ENCODE data around the gene PPP2R5C. TPM values are rescaled to one million over a fixed set of nuclear protein-coding genes. Genes with fewer than 3 reads are reported as not detected.

Gene PPP2R5C
- polyA plus RNA-seq, 1 donor from 2014 or later: 111 TPM

GRCh38 chr14:101739446-101740141 is 21.9 kb upstream of the PPP2R5C start:
- no peaks in the 10 kb centered on the region for H4K20me1 ChIP-seq (ENCODE audit: insufficient read depth)
- TF ChIP-seq EZH2 (IDR thresholded peaks at IDR 0.05; ENCODE audit: borderline replicate concordance, insufficient read depth, low read length, poor library complexity, severe bottlenecking): no peak
- TF ChIP-seq MXI1 (conservative IDR thresholded peaks at IDR 0.05; ENCODE audit: poor library complexity, severe bottlenecking): no peak
- no peak for TF ChIP-seq REST (IDR thresholded peaks at IDR 0.05; ENCODE audit: borderline replicate concordance)
- TF ChIP-seq TAF1 (IDR thresholded peaks at IDR 0.05; ENCODE audit: low read depth): no peak
- TF ChIP-seq EP300 (conservative IDR thresholded peaks at IDR 0.05; ENCODE audit: poor library complexity, severe bottlenecking): no peak
- no peak for TF ChIP-seq POLR2AphosphoS5 (IDR thresholded peaks at IDR 0.05)
- no peak for TF ChIP-seq SMC3 (conservative IDR thresholded peaks at IDR 0.05; ENCODE audit: poor library complexity)
- TF ChIP-seq CTCF (IDR thresholded peaks at IDR 0.05; ENCODE audit: poor library complexity, severe bottlenecking): no peak
- TF ChIP-seq RAD21 (conservative IDR thresholded peaks at IDR 0.05): no peak

GRCh38 chr14:101740981-101741380 is 20.5 kb upstream of the PPP2R5C start:
- TF ChIP-seq EP300 (conservative IDR thresholded peaks at IDR 0.05; ENCODE audit: poor library complexity, severe bottlenecking) (no peak), SMC3 (conservative IDR thresholded peaks at IDR 0.05; ENCODE audit: poor library complexity) (no peak), CTCF (IDR thresholded peaks at IDR 0.05; ENCODE audit: poor library complexity, severe bottlenecking) (no peak), POLR2AphosphoS5 (IDR thresholded peaks at IDR 0.05) (no peak), MXI1 (conservative IDR thresholded peaks at IDR 0.05; ENCODE audit: poor library complexity, severe bottlenecking) (no peak), RAD21 (conservative IDR thresholded peaks at IDR 0.05) (no peak)
- Histone ChIP-seq H3K9ac (ENCODE audit: low read length) (no peak overlapping the region), H3K36me3 (ENCODE audit: insufficient read depth, low read length) (no peaks in the 10 kb centered on the region), H3K4me3 (ENCODE audit: low read length) (no peak overlapping the region), H4K20me1 (ENCODE audit: insufficient read depth) (no peaks in the 10 kb centered on the region), H3K27me3 (ENCODE audit: insufficient read depth, low read depth, low read length) (no peaks in the 10 kb centered on the region), H3K79me2 (replicated peaks; ENCODE audit: insufficient read depth, low read length) (no peaks in the 10 kb centered on the region), H3K9me2 (ENCODE audit: insufficient read depth, low read length) (no peaks in the 10 kb centered on the region), H2AFZ (ENCODE audit: low read depth, low read length) (no peak overlapping the region), H3K4me2 (ENCODE audit: low read length) (no peak overlapping the region), H3K9me3 (ENCODE audit: low read length) (peaks cover 4% of the 10 kb centered on the region), H3F3A (ENCODE audit: insufficient read depth, low read length, poor library complexity, severe bottlenecking) (no peaks in the 10 kb centered on the region), H3K27ac (ENCODE audit: low read length) (no peak overlapping the region)

More at GRCh38 chr14:101739446-101740141, 21.9 kb upstream of the PPP2R5C start:
- no peaks in the 10 kb centered on the region for H3F3A ChIP-seq (ENCODE audit: insufficient read depth, low read length, poor library complexity, severe bottlenecking)
- H3K9me3 ChIP-seq (ENCODE audit: low read length): peaks cover 4% of the 10 kb centered on the region
- no peak overlapping the region for H3K9ac ChIP-seq (ENCODE audit: low read length)
- H3K36me3 ChIP-seq (ENCODE audit: insufficient read depth, low read length): no peaks in the 10 kb centered on the region
- no peak overlapping the region for H3K4me2 ChIP-seq (ENCODE audit: low read length)
- H3K79me2 ChIP-seq (replicated peaks; ENCODE audit: insufficient read depth, low read length): no peaks in the 10 kb centered on the region
- no peak overlapping the region for H2AFZ ChIP-seq (ENCODE audit: low read depth, low read length)
- H3K9me2 ChIP-seq (ENCODE audit: insufficient read depth, low read length): no peaks in the 10 kb centered on the region
- H3K27me3 ChIP-seq (ENCODE audit: insufficient read depth, low read depth, low read length): no peaks in the 10 kb centered on the region
- no peak overlapping the region for H3K4me3 ChIP-seq (ENCODE audit: low read length)
- H3K27ac ChIP-seq (ENCODE audit: low read length): no peak overlapping the region
